ENCODE results near the gene GLIS1.

Gene GLIS1

GRCh38 chr1:53530550-53530949 is 208.4 kb downstream of the GLIS1 start:
- DNase-seq (ENCODE audit: low spot score) = no peak

GRCh38 chr1:53529555-53529954 is 209.4 kb downstream of the GLIS1 start:
- no peak for DNase-seq (ENCODE audit: low spot score)

- no peak for DNase-seq (ENCODE audit: low spot score)
Observed at GRCh38 chr1:53527368-53527767, 211.6 kb downstream of the GLIS1 start.

GRCh38 chr1:53526451-53527101 is 212.4 kb downstream of the GLIS1 start:
- DNase-seq (ENCODE audit: low spot score) = no peak

GRCh38 chr1:53525595-53525994 is 213.4 kb downstream of the GLIS1 start:
- DNase-seq (ENCODE audit: low spot score) = no peak

GRCh38 chr1:53524428-53525375 is 214.3 kb downstream of the GLIS1 start:
- DNase-seq (ENCODE audit: low spot score) = no peak

GRCh38 chr1:53521924-53522552 is 216.9 kb downstream of the GLIS1 start:
- no peak for DNase-seq (ENCODE audit: low spot score)

- no peak for DNase-seq (ENCODE audit: low spot score)
Observed at GRCh38 chr1:53520481-53520880, 218.5 kb downstream of the GLIS1 start.

- no peak for DNase-seq (ENCODE audit: low spot score)
Observed at GRCh38 chr1:53519421-53519820, 219.5 kb downstream of the GLIS1 start.

GRCh38 chr1:53518775-53519174 is 220.2 kb downstream of the GLIS1 start:
- no peak for DNase-seq (ENCODE audit: low spot score)

- no peak for DNase-seq (ENCODE audit: low spot score)
Observed at GRCh38 chr1:53517821-53518352, 221.1 kb downstream of the GLIS1 start.

GRCh38 chr1:53517109-53517508 is 221.9 kb downstream of the GLIS1 start:
- DNase-seq (ENCODE audit: low spot score) = no peak

- DNase-seq (ENCODE audit: low spot score) = no peak
Observed at GRCh38 chr1:53516181-53516580, 222.8 kb downstream of the GLIS1 start.

- no peak for DNase-seq (ENCODE audit: low spot score)
Observed at GRCh38 chr1:53514436-53514835, 224.5 kb downstream of the GLIS1 start.

- no peak for DNase-seq (ENCODE audit: low spot score)
Observed at GRCh38 chr1:53513846-53514245, 225.1 kb downstream of the GLIS1 start.

- no peak for DNase-seq (ENCODE audit: low spot score)
Observed at GRCh38 chr1:53512807-53513755, 225.9 kb downstream of the GLIS1 start.

GRCh38 chr1:53511933-53512806 is 226.8 kb downstream of the GLIS1 start:
- no peak for DNase-seq (ENCODE audit: low spot score)

GRCh38 chr1:53511323-53511932 is 227.5 kb downstream of the GLIS1 start:
- DNase-seq (ENCODE audit: low spot score) = no peak

- DNase-seq (ENCODE audit: low spot score) = no peak
Observed at GRCh38 chr1:53510215-53510614, 228.7 kb downstream of the GLIS1 start.

- DNase-seq (ENCODE audit: low spot score) = no peak
Observed at GRCh38 chr1:53509775-53510174, 229.2 kb downstream of the GLIS1 start.

Data from putamen (tissue), 1 donor.